Retinal pigment epithelial cell (primary cell): Measurements from ENCODE around the gene ARID3C.

Source experiments
- DNase-seq: peaks from one replicate; pipeline ENCODE4 v3.0.0-alpha.2; 2010; ENCODE audit warnings: low read depth
- H3K4me3 ChIP-seq: 2 replicates; pipeline ENCODE4 v1.5.1; 2011; ENCODE audit warnings: mild to moderate bottlenecking, low read length, control low read depth, moderate library complexity
- TF ChIP-seq, protein P1 (sequence below): conservative IDR thresholded peaks from 2 replicates; pipeline ENCODE4 v1.5.1; 2011; ENCODE audit warnings: low read depth, low read length, control low read depth, inconsistent platforms

Gene ARID3C

GRCh38 chr9:34587271-34587670 is 41.6 kb downstream of the ARID3C start:
- no peak for DNase-seq
- H3K4me3 ChIP-seq: no peak overlapping the region
- TF ChIP-seq, protein P1, sequence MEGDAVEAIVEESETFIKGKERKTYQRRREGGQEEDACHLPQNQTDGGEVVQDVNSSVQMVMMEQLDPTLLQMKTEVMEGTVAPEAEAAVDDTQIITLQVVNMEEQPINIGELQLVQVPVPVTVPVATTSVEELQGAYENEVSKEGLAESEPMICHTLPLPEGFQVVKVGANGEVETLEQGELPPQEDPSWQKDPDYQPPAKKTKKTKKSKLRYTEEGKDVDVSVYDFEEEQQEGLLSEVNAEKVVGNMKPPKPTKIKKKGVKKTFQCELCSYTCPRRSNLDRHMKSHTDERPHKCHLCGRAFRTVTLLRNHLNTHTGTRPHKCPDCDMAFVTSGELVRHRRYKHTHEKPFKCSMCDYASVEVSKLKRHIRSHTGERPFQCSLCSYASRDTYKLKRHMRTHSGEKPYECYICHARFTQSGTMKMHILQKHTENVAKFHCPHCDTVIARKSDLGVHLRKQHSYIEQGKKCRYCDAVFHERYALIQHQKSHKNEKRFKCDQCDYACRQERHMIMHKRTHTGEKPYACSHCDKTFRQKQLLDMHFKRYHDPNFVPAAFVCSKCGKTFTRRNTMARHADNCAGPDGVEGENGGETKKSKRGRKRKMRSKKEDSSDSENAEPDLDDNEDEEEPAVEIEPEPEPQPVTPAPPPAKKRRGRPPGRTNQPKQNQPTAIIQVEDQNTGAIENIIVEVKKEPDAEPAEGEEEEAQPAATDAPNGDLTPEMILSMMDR: no peak

- TF ChIP-seq, protein P1: no peak
- no peak overlapping the region for H3K4me3 ChIP-seq
- DNase-seq: no peak
Observed at GRCh38 chr9:34585946-34586669, 42.8 kb downstream of the ARID3C start.

GRCh38 chr9:34584970-34585369 is 43.9 kb downstream of the ARID3C start:
- H3K4me3 ChIP-seq: no peak overlapping the region
- TF ChIP-seq, protein P1: no peak
- no peak for DNase-seq

GRCh38 chr9:34582787-34583186 is 46.1 kb downstream of the ARID3C start:
- no peak overlapping the region for H3K4me3 ChIP-seq
- TF ChIP-seq, protein P1: no peak
- no peak for DNase-seq

DNA sequence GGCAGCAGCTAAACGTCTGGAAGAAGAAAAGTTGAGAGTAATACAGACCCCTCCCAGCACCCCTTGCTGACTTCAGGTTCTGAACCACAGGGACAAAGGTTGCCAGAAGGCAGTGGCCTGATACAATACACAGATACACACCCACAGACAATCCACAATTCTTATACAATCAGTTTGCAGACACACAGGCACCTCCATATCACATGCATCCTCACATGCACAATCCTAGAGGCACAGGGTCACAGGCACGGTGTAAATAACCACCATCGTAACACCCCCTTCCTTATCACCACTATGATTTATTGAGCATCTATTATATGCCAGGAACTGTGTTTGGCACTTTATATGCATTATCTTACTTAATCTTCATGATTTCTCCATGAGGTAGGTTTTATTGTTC is 47.5 kb downstream of the ARID3C start:
- TF ChIP-seq, protein P1: no peak
- DNase-seq: no peak
- no peak overlapping the region for H3K4me3 ChIP-seq

DNA sequence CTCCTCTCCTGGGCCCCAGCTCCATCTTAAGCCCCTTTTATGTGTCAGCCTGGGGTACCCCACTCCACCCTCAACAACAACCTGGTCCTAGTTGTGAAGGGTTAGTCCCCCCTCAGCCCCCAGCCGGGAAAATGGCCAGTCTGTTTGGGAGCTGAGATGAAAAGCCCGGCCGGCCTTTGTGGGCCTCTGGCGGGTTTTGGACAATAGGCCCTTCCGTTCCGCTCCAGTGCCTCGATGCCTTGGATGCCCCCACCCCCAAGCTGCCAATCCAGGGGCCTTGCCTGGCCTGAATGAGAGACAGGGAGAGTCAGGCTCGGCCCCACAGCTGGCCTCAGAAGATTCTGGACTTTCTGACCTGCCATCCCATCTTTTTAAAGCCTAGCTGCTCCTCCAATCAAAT is 48.5 kb downstream of the ARID3C start:
- no peak overlapping the region for H3K4me3 ChIP-seq
- DNase-seq: no peak
- TF ChIP-seq, protein P1: no peak

GRCh38 chr9:34579808-34580163 is 49.1 kb downstream of the ARID3C start:
- TF ChIP-seq, protein P1: no peak
- H3K4me3 ChIP-seq: no peak overlapping the region
- DNase-seq: no peak
